ENCODE measurements around the gene SNTA1.
"Not testable (repeated sequence)": the region's sequence is repeated elsewhere in the genome, so short reads cannot be mapped to it uniquely, and the experiment has no call there.

SNTA1 gene

GRCh38 chr20:33465481-33466302, 22.1 kb upstream of the SNTA1 start:
- no peak for FAIRE-seq

- FAIRE-seq = not testable (repeated sequence)
Observed at GRCh38 chr20:33464759-33465158, 21.2 kb upstream of the SNTA1 start.

- no peak for FAIRE-seq
Observed at GRCh38 chr20:33463332-33464101, 20.0 kb upstream of the SNTA1 start.

- FAIRE-seq = no peak
Observed at GRCh38 chr20:33460711-33461110, 17.1 kb upstream of the SNTA1 start.

- no peak for FAIRE-seq
Observed at GRCh38 chr20:33459599-33459998, 16.0 kb upstream of the SNTA1 start.

- FAIRE-seq = not testable (repeated sequence)
Observed at GRCh38 chr20:33456916-33457642, 13.5 kb upstream of the SNTA1 start.

GRCh38 chr20:33450867-33451266, 7.3 kb upstream of the SNTA1 start:
- no peak for FAIRE-seq

- no peak for FAIRE-seq
Observed at GRCh38 chr20:33445881-33446625, 2.5 kb upstream of the SNTA1 start.

GRCh38 chr20:33444797-33445560, 1.4 kb upstream of the SNTA1 start:
- no peak for FAIRE-seq

- FAIRE-seq = no peak
Observed at GRCh38 chr20:33443006-33443511, 504 bp downstream of the SNTA1 start.

GRCh38 chr20:33442136-33443005, 1.2 kb downstream of the SNTA1 start:
- FAIRE-seq = no peak

- FAIRE-seq = no peak
Observed at GRCh38 chr20:33441142-33441955, 2.2 kb downstream of the SNTA1 start.

GRCh38 chr20:33440562-33440961, 3.0 kb downstream of the SNTA1 start:
- not testable (repeated sequence) for FAIRE-seq

GRCh38 chr20:33438481-33438880, 5.1 kb downstream of the SNTA1 start:
- no peak for FAIRE-seq

- no peak for FAIRE-seq
Observed at GRCh38 chr20:33437141-33437911, 6.2 kb downstream of the SNTA1 start.

GRCh38 chr20:33434434-33434833, 9.1 kb downstream of the SNTA1 start:
- no peak for FAIRE-seq

GRCh38 chr20:33433465-33434234, 9.9 kb downstream of the SNTA1 start:
- no peak for FAIRE-seq

- FAIRE-seq = no peak
Observed at GRCh38 chr20:33431797-33432381, 11.7 kb downstream of the SNTA1 start.

Data from TTC549 (cell line).